ENCODE results near the gene OR52B6. TPM values are rescaled to one million over a fixed set of nuclear protein-coding genes. Genes with fewer than 3 reads are reported as not detected.

OR52B6 gene
- total RNA-seq (2014; rRNA removed; shearing (Covaris generic)) = not detected in 2 replicates
- not detected in 2 replicates for total RNA-seq (2022)
- not detected for Bru-seq, nascent RNA
- not detected for BruChase-seq, experiment 1, labeled RNA remaining after a 6-hour chase
- not detected for BruChase-seq, experiment 2, labeled RNA remaining after a 2-hour chase
- long read RNA-seq = 0 reads

GRCh38 chr11:5580577-5580976 is at the start of gene OR52B6:
Gene OR52B6 (plus strand): TSS chr11:5580877. CDS start chr11:5580877, 0 bp downstream.
- Histone ChIP-seq H2AFZ (ENCODE audit: low read length) (no peak within 1 kb of the TSS), H3K27ac (ENCODE audit: low read depth, low read length, poor library complexity, severe bottlenecking) (no peak within 1 kb of the TSS), H3K4me1 (ENCODE audit: insufficient read depth, low read length, poor library complexity, severe bottlenecking) (no peaks in the 10 kb centered on the region), H3K9me3 (ENCODE audit: low read length) (no peaks in the 10 kb centered on the region), H4K20me1 (ENCODE audit: insufficient read depth, low read length) (no peaks in the 10 kb centered on the region), H3K36me3 (ENCODE audit: insufficient read depth, low read length) (no peaks in the 10 kb centered on the region), H3K79me2 (ENCODE audit: insufficient read depth, low read depth, low read length) (no peaks in the 10 kb centered on the region), H3K4me2 (ENCODE audit: low read length) (no peak within 1 kb of the TSS), H3K4me3 (ENCODE audit: low read depth, low read length, poor library complexity, severe bottlenecking) (no peak within 1 kb of the TSS), H3K9me2 (ENCODE audit: insufficient read depth, low read length) (no peaks in the 10 kb centered on the region)
- no peak for TF ChIP-seq CTCF (conservative IDR thresholded peaks at IDR 0.05; ENCODE audit: low read length)
- TF ChIP-seq EZH2phosphoT487 (IDR thresholded peaks at IDR 0.05; ENCODE audit: borderline replicate concordance, low read depth, low read length) = no peak
- ChIA-PET POLR2A (interaction anchor here (0.5 kb wide), 1 partner anchor 1563 kb away, joined by 3 read pairs; no protein-coding TSS in a partner anchor), CTCF (ENCODE audit: unreplicated experiment) (no interaction called here)
- BruUV-seq (replicated peaks) = no TSS peak
- DNase-seq (ENCODE audit: low spot score) = no peak
- intact Hi-C loops (cut with micrococcal nuclease; ENCODE audit: unreplicated experiment) = no loop called here

GRCh38 chr11:5531053-5531831 is 49.4 kb upstream of the OR52B6 start:
- H3K4me2 ChIP-seq (ENCODE audit: low read length) = no peak overlapping the region
- ChIA-PET CTCF (ENCODE audit: unreplicated experiment) (no interaction called here), POLR2A (no interaction called here)
- H3K79me2 ChIP-seq (ENCODE audit: insufficient read depth, low read depth, low read length) = no peaks in the 10 kb centered on the region
- H3K9me3 ChIP-seq (ENCODE audit: low read length) = no peaks in the 10 kb centered on the region
- no peaks in the 10 kb centered on the region for H3K9me2 ChIP-seq (ENCODE audit: insufficient read depth, low read length)
- no peaks in the 10 kb centered on the region for H3K4me1 ChIP-seq (ENCODE audit: insufficient read depth, low read length, poor library complexity, severe bottlenecking)
- no peak overlapping the region for H2AFZ ChIP-seq (ENCODE audit: low read length)
- no peak for TF ChIP-seq CTCF (conservative IDR thresholded peaks at IDR 0.05; ENCODE audit: low read length)
- no peak for TF ChIP-seq EZH2phosphoT487 (IDR thresholded peaks at IDR 0.05; ENCODE audit: borderline replicate concordance, low read depth, low read length)
- H3K27ac ChIP-seq (ENCODE audit: low read depth, low read length, poor library complexity, severe bottlenecking) = no peak overlapping the region
- no peaks in the 10 kb centered on the region for H4K20me1 ChIP-seq (ENCODE audit: insufficient read depth, low read length)
- H3K36me3 ChIP-seq (ENCODE audit: insufficient read depth, low read length) = no peaks in the 10 kb centered on the region
- no peak overlapping the region for H3K4me3 ChIP-seq (ENCODE audit: low read depth, low read length, poor library complexity, severe bottlenecking)
- no peak for DNase-seq (ENCODE audit: low spot score)
- intact Hi-C loops (cut with micrococcal nuclease; ENCODE audit: unreplicated experiment) = no loop called here
- no TSS peak for BruUV-seq (replicated peaks)

GRCh38 chr11:5534046-5534445 is 46.6 kb upstream of the OR52B6 start:
- POLR2A ChIA-PET = interaction anchor here (1.0 kb wide), 1 partner anchor 15 kb away, joined by 3 read pairs; no protein-coding TSS in a partner anchor
- BruUV-seq (replicated peaks) = no TSS peak
- CTCF ChIA-PET (ENCODE audit: unreplicated experiment) = no interaction called here

More at GRCh38 chr11:5534046-5534445, 46.6 kb upstream of the OR52B6 start:
- H2AFZ ChIP-seq (ENCODE audit: low read length) = no peak overlapping the region
- H3K79me2 ChIP-seq (ENCODE audit: insufficient read depth, low read depth, low read length) = no peaks in the 10 kb centered on the region
- DNase-seq (ENCODE audit: low spot score) = no peak
- intact Hi-C loops (cut with micrococcal nuclease; ENCODE audit: unreplicated experiment) = no loop called here
- no peak overlapping the region for H3K4me3 ChIP-seq (ENCODE audit: low read depth, low read length, poor library complexity, severe bottlenecking)
- H3K4me1 ChIP-seq (ENCODE audit: insufficient read depth, low read length, poor library complexity, severe bottlenecking) = no peaks in the 10 kb centered on the region
- H3K9me2 ChIP-seq (ENCODE audit: insufficient read depth, low read length) = no peaks in the 10 kb centered on the region
- H3K4me2 ChIP-seq (ENCODE audit: low read length) = no peak overlapping the region
- TF ChIP-seq CTCF (conservative IDR thresholded peaks at IDR 0.05; ENCODE audit: low read length) (no peak), EZH2phosphoT487 (IDR thresholded peaks at IDR 0.05; ENCODE audit: borderline replicate concordance, low read depth, low read length) (no peak)
- H3K9me3 ChIP-seq (ENCODE audit: low read length) = no peaks in the 10 kb centered on the region
- H4K20me1 ChIP-seq (ENCODE audit: insufficient read depth, low read length) = no peaks in the 10 kb centered on the region
- H3K27ac ChIP-seq (ENCODE audit: low read depth, low read length, poor library complexity, severe bottlenecking) = no peak overlapping the region
- H3K36me3 ChIP-seq (ENCODE audit: insufficient read depth, low read length) = no peaks in the 10 kb centered on the region
